Kidney (tissue), 14 donors: ENCODE data around the gene HGS. TPM values are rescaled to one million over a fixed set of nuclear protein-coding genes. Genes with fewer than 3 reads are reported as not detected.

Experiments
- DNase-seq, 5 donors: peaks; one replicate each; pipeline ENCODE4 v3.0.0-alpha.2; 2013 to 2020
- FAIRE-seq: peaks from 2 replicates; lab custom pipeline; 2012; peaks lifted over from hg19 to GRCh38; lab: Jason Lieb, UNC
- H3K27ac ChIP-seq, 2 donors: one replicate each; pipeline ENCODE4 v1.7.0; 2013; ENCODE audit warnings: low read depth in 2 of 2, low read length in 2 of 2, inconsistent platforms in 1 of 2
- H3K27me3 ChIP-seq: one replicate; pipeline ENCODE4 v1.7.1; 2013; ENCODE audit warnings: low read length, inconsistent platforms; ENCODE audit not compliant: control insufficient read depth, insufficient read depth
- H3K36me3 ChIP-seq, 3 donors: one replicate each; pipeline versions ENCODE4 v1.7.0 to v1.7.1; 2013; ENCODE audit warnings: low read length in 3 of 3, control low read depth in 1 of 3, inconsistent platforms in 1 of 3; ENCODE audit not compliant: insufficient read depth in 3 of 3, control insufficient read depth in 2 of 3
- H3K4me1 ChIP-seq, 3 donors: one replicate each; pipeline versions ENCODE4 v1.7.0 to v1.7.1; 2013; ENCODE audit warnings: low read length in 3 of 3, inconsistent platforms in 1 of 3, low read depth in 1 of 3; ENCODE audit not compliant: control insufficient read depth in 2 of 3, insufficient read depth in 2 of 3
- H3K4me3 ChIP-seq, 3 donors: one replicate each; pipeline versions ENCODE4 v1.7.0 to v1.8.1; 2013; ENCODE audit warnings: low read length in 3 of 3, control low read depth in 1 of 3, inconsistent platforms in 1 of 3
- H3K9ac ChIP-seq, 3 donors: one replicate each; pipeline versions ENCODE4 v1.7.0 to v1.7.1; 2013; ENCODE audit warnings: low read length in 3 of 3, control low read depth in 1 of 3, inconsistent platforms in 1 of 3
- H3K9me3 ChIP-seq, 3 donors: one replicate each; pipeline versions ENCODE4 v1.7.0 to v1.7.1; 2013; ENCODE audit warnings: low read length in 3 of 3, control low read depth in 1 of 3, inconsistent platforms in 1 of 3; ENCODE audit not compliant: control insufficient read depth in 2 of 3, insufficient read depth in 1 of 3
- CTCF ChIP-seq: IDR thresholded peaks from 3 replicates; pipeline ENCODE4 v1.5.1; 2012; ENCODE audit warnings: mild to moderate bottlenecking, moderate library complexity, borderline replicate concordance; ENCODE audit not compliant: insufficient read depth; ENCODE audit errors: extremely low read depth
- intact Hi-C: fragments of 100-400 bp; cut with DNase I; formaldehyde crosslinking; loops from one replicate; pipeline ENCODE4 v1.11.1; 2022
- polyA plus RNA-seq: library from polyadenylated mRNA; stranded (reverse); fragments of 350-450 nt; fragmentation: Illumina TruSeq; extraction: RNeasy Lipid Tissue Mini Kit (QIAGEN cat#74804); gene quantifications from one replicate; pipeline ENCODE4 v1.2.3, GENCODE V29; 2014; ENCODE audit warnings: low read depth, low replicate concordance; ENCODE audit not compliant: insufficient read depth
- total RNA-seq: library from RNA; stranded (reverse); fragmentation: NEBNext Ultra II Directional; extraction: Animal tissue kit (Norgen Biotek cat#: 25700); gene quantifications from one replicate; pipeline ENCODE4 v1.2.1, GENCODE V29; 2021
- donor health status: control.
- donor health status: control.
- donor health status: control.
- donor health status: control.
- donor health status: control.
- donor health status: DM: yes; HTN: yes; CAD: no.
- donor health status: Normal renal cell carcinoma (clear cell type).

Gene HGS
- total and polyA plus RNA-seq, 2 donors from 2014 or later: 85.5 to 95.3 TPM

- peak within 1 kb of the TSS; percentile 68 to 94 (median 94) for H3K9ac ChIP-seq
- intact Hi-C loops: no loop called here
- no peak for FAIRE-seq
- peak within 1 kb of the TSS; percentile 82 to 95 (median 91) for H3K4me3 ChIP-seq
- no peaks in the 10 kb centered on the region for H3K27me3 ChIP-seq
- no peaks in the 10 kb centered on the region for H3K9me3 ChIP-seq
- no peak for TF ChIP-seq CTCF
- H3K27ac ChIP-seq: peak within 1 kb of the TSS; percentile 80 to 91
- H3K36me3 ChIP-seq: peaks cover 0 to 27% (median 6%) of the 10 kb centered on the region in 3 donors
- DNase-seq: peak; percentile 92 to 98 (median 97)
- peaks cover 0 to 25% (median 7%) of the 10 kb centered on the region in 3 donors for H3K4me1 ChIP-seq
Observed at GRCh38 chr17:81702934-81703746, 19.3 kb downstream of the HGS start, which contains the start of gene MRPL12. Gene MRPL12 (plus strand): TSS chr17:81703367. CDS start chr17:81703502, 135 bp downstream.

- H3K36me3 ChIP-seq: peaks cover 0 to 18% (median 6%) of the 10 kb centered on the region in 3 donors
- H3K4me1 ChIP-seq: peaks cover 0 to 25% (median 7%) of the 10 kb centered on the region in 3 donors
- H3K9ac ChIP-seq: peak overlapping the region; percentile 8 to 94 (median 35)
- H3K27ac ChIP-seq: peak overlapping the region; percentile 63 to 91
- H3K27me3 ChIP-seq: no peaks in the 10 kb centered on the region
- intact Hi-C loops: no loop called here
- H3K9me3 ChIP-seq: no peaks in the 10 kb centered on the region
- H3K4me3 ChIP-seq: peak overlapping the region; percentile 82 to 95 (median 91)
- no peak for TF ChIP-seq CTCF
- FAIRE-seq (no peak), DNase-seq (peak in 1 of 5 donors; percentile 51)
Observed at GRCh38 chr17:81703747-81704654, 20.2 kb downstream of the HGS start.

- Histone ChIP-seq H3K4me3 (no peak overlapping the region), H3K27ac (no peak overlapping the region), H3K9ac (no peak overlapping the region), H3K27me3 (no peaks in the 10 kb centered on the region), H3K36me3 (peaks cover 0 to 14% (median 6%) of the 10 kb centered on the region in 3 donors), H3K9me3 (no peaks in the 10 kb centered on the region), H3K4me1 (peaks cover 0 to 31% (median 11%) of the 10 kb centered on the region in 3 donors)
- intact Hi-C loops: no loop called here
- no peak for DNase-seq
- TF ChIP-seq CTCF: no peak
- no peak for FAIRE-seq
Observed at GRCh38 chr17:81705518-81706231, 21.9 kb downstream of the HGS start.
